K562 (cell line): ENCODE data around the gene CRYBA1. TPM values are rescaled to one million over a fixed set of nuclear protein-coding genes. Genes with fewer than 3 reads are reported as not detected.

Experiments used
- ATAC-seq: fragments of 200-7000 bp; cut with Tn5 transposase; 3 replicates; pipeline ENCODE4 v1.9.1; 2020; ENCODE audit warnings: moderate library complexity
- BruUV-seq: library from RNA; stranded (reverse); fragments of 400-500 nt; replicated peaks from 2 replicates; lab custom pipeline; 2021; lab: Mats Ljungman, UMichigan
- CTCF ChIA-PET: fragments of 300-600 bp; formaldehyde crosslinking; extraction: SDS; loops from one replicate; lab custom pipeline; 2021; ENCODE audit warnings: low intra/inter-chr PET ratio; lab: Yijun Ruan, JAX
- POLR2A ChIA-PET: fragments of 300-600, 350-650 bp; sonication (Branson Sonifier 250); formaldehyde crosslinking; extraction: SDS; loops from one replicate; lab custom pipeline; 2021; ENCODE audit warnings: antibody characterized with exemption, inconsistent platforms; lab: Yijun Ruan, JAX
- DNase-seq, 4 experiments: peaks; one replicate each; pipeline versions ENCODE4 v3.0.0 to v3.0.0-alpha.2; 2011 to 2018; ENCODE audit warnings: low spot score in 3 of 4, mixed read lengths in 3 of 4; ENCODE audit errors: extremely low read depth in 1 of 4
- FAIRE-seq: peaks from 2 replicates; lab custom pipeline; 2011; peaks lifted over from hg19 to GRCh38; lab: Jason Lieb, UNC
- H2AFZ ChIP-seq: 2 replicates; pipeline ENCODE4 v1.6.0; 2011; ENCODE audit warnings: low read depth, low read length, control low read depth, inconsistent platforms
- H3K27ac ChIP-seq: fragments of 200-600 bp; 3 replicates; pipeline ENCODE4 v1.8.0; 2011; ENCODE audit warnings: low read depth, mild to moderate bottlenecking, control low read depth, inconsistent platforms, low read length, moderate library complexity, mixed read lengths; ENCODE audit errors: extremely low read depth
- H3K27me3 ChIP-seq, 2 experiments: fragments of 300-600 bp in 1 of 2; 2 replicates in 1 of 2; 3 replicates in 1 of 2; pipeline versions ENCODE4 v1.6.0 to v1.8.0; 2011; ENCODE audit warnings: inconsistent platforms in 2 of 2, low read length in 2 of 2, mild to moderate bottlenecking in 1 of 2, mixed read lengths in 1 of 2, moderate library complexity in 1 of 2; ENCODE audit not compliant: control insufficient read depth in 2 of 2, insufficient read depth in 2 of 2
- H3K36me3 ChIP-seq: fragments of 300-600 bp; 3 replicates; pipeline ENCODE4 v1.8.0; 2011; ENCODE audit warnings: mild to moderate bottlenecking, low read length, inconsistent platforms; ENCODE audit not compliant: control insufficient read depth, insufficient read depth
- H3K4me1 ChIP-seq, 2 experiments: fragments of 200-600 bp in 1 of 2; replicated peaks in 1 of 2; 2 replicates in 1 of 2; 3 replicates in 1 of 2; pipeline versions ENCODE4 v1.5.1 to v1.8.0; 2011; ENCODE audit warnings: inconsistent platforms in 2 of 2, low read length in 2 of 2, mild to moderate bottlenecking in 1 of 2, mixed read lengths in 1 of 2, moderate library complexity in 1 of 2; ENCODE audit not compliant: control insufficient read depth in 2 of 2, insufficient read depth in 2 of 2
- H3K4me2 ChIP-seq: 2 replicates; pipeline ENCODE4 v1.6.1; 2011; ENCODE audit warnings: low read length, control low read depth, inconsistent platforms, mixed read lengths; ENCODE audit not compliant: insufficient read depth
- H3K4me3 ChIP-seq: fragments of 200-600 bp; sonication (generic), shearing (Covaris generic); 2 replicates; pipeline ENCODE4 v1.5.1; 2016; ENCODE audit warnings: control low read depth, inconsistent platforms
- H3K79me2 ChIP-seq: fragments of 200-600 bp; 3 replicates; pipeline ENCODE4 v1.8.0; 2011; ENCODE audit warnings: low read length, inconsistent platforms; ENCODE audit not compliant: control insufficient read depth, insufficient read depth
- H3K9ac ChIP-seq, 2 experiments: 2 replicates each; pipeline versions ENCODE4 v1.6.0 to v1.6.1; 2011; ENCODE audit warnings: low read depth in 2 of 2, low read length in 2 of 2, control low read depth in 1 of 2, inconsistent platforms in 1 of 2, mild to moderate bottlenecking in 1 of 2, mixed read lengths in 1 of 2; ENCODE audit not compliant: insufficient read depth in 1 of 2
- H3K9me1 ChIP-seq: one replicate; pipeline ENCODE4 v1.6.0; 2011; ENCODE audit warnings: inconsistent platforms, mild to moderate bottlenecking, low read length, moderate library complexity; ENCODE audit not compliant: control insufficient read depth, insufficient read depth
- H3K9me3 ChIP-seq: replicated peaks from 2 replicates; pipeline ENCODE4 v1.5.1; 2011; ENCODE audit warnings: low read depth, low read length, inconsistent platforms; ENCODE audit not compliant: control insufficient read depth, insufficient read depth
- H4K20me1 ChIP-seq: replicated peaks from 2 replicates; pipeline ENCODE4 v1.6.1; 2011; ENCODE audit warnings: low read length, inconsistent platforms, mixed read lengths; ENCODE audit not compliant: control insufficient read depth, insufficient read depth
- CREB3 ChIP-seq: fragments of 450-650 bp; conservative IDR thresholded peaks from 2 replicates; pipeline ENCODE4 v1.6.1; 2016; ENCODE audit warnings: missing genetic modification characterization, low read depth, mild to moderate bottlenecking, missing compliant biosample characterization, moderate library complexity
- CREB3L1 ChIP-seq: fragments of 450-650 bp; IDR thresholded peaks from 2 replicates; pipeline ENCODE4 v1.6.1; 2014; ENCODE audit warnings: low read depth, mild to moderate bottlenecking, moderate library complexity, borderline replicate concordance
- CXXC5 ChIP-seq: fragments of 250-450 bp; sonication (Bioruptor Pico); IDR thresholded peaks from 2 replicates; pipeline ENCODE4 v1.8.0; 2022; ENCODE audit warnings: inconsistent platforms, mild to moderate bottlenecking, moderate library complexity
- HMBOX1 ChIP-seq: sonication (generic); IDR thresholded peaks from 2 replicates; pipeline ENCODE4 v1.6.1; 2016
- MCM5 ChIP-seq: fragments of 450-650 bp; IDR thresholded peaks from 2 replicates; pipeline ENCODE4 v1.6.1; 2016; ENCODE audit warnings: low read depth
- NR3C1 ChIP-seq: sonication (generic); formaldehyde crosslinking; IDR thresholded peaks from 2 replicates; pipeline ENCODE4 v1.8.1; 2022; ENCODE audit warnings: missing genetic modification reagents
- ZC3H11A ChIP-seq: IDR thresholded peaks from 2 replicates; pipeline ENCODE4 v1.6.1; 2012; ENCODE audit warnings: low read depth, low read length, improper control_type of control experiment
- WGBS: fragments of 100-300 bp; shearing (Covaris generic); methylation state at CpG from one replicate; pipeline ENCODE4 v1.1.6; 2016; ENCODE audit warnings: low coverage, mixed read lengths; ENCODE audit not compliant: insufficient coverage; ENCODE audit errors: missing lambda C conversion rate; 5-methylcytosine and 5-hydroxymethylcytosine counted together
- in situ Hi-C: fragments of 300-500 bp; cut with MboI; formaldehyde crosslinking; loops from 4 replicates; pipeline ENCODE4 v1.15.0; 2018; ENCODE audit warnings: inconsistent platforms, mixed read lengths
- intact Hi-C: fragments of 100-400 bp; cut with micrococcal nuclease; formaldehyde crosslinking; loops from 2 replicates; pipeline ENCODE4 v1.14.2; 2022
- polyA plus RNA-seq, 8 experiments: library from polyadenylated mRNA; depleted of rRNA in 4 of 8; stranded (reverse) in 5 of 8; unstranded in 3 of 8; fragments of >200 nt; fragmentation: Nextera tagmentation in 2 of 8; fragmentation: Illumina TruSeq in 1 of 8; extraction: Ambion mirVana in 2 of 8; extraction: Trizol in 1 of 8; gene quantifications; 2 replicates each; pipeline versions ENCODE4 v1.2.1 to v1.2.3, GENCODE V29; 2011 to 2014; ENCODE audit warnings: inconsistent platforms in 1 of 8, missing spikeins in 1 of 8
- total RNA-seq, 7 experiments: library from RNA; depleted of rRNA in 6 of 7; stranded (reverse); fragments of >200 nt in 6 of 7; fragmentation: Illumina TruSeq in 2 of 7; extraction: Trizol in 2 of 7; gene quantifications; 2 replicates each; pipeline versions ENCODE4 v1.2.1 to v1.2.3, GENCODE V29; 2011 to 2021; ENCODE audit warnings: low replicate concordance in 1 of 7

Gene CRYBA1
- total and polyA plus RNA-seq, 9 of the 15 experiments (the other 6 are each of a cell fraction or from before 2014, with no cell fraction given), result not detected

- DNase-seq, result no peak
- ATAC-seq, result no peak
- ChIA-PET POLR2A (no interaction called here), CTCF (no interaction called here)
- Histone ChIP-seq H3K36me3 (no peaks in the 10 kb centered on the region; the same call in 2 of the 3 replicates), H3K9me1 (no peaks in the 10 kb centered on the region), H3K4me3 (no peak overlapping the region), H3K79me2 (no peaks in the 10 kb centered on the region), H3K4me2 (no peak overlapping the region), H4K20me1 (0 out of 2 replicates have a peak, but pooled peaks cover 2% of the 10 kb centered on the region), H3K4me1 (no peaks in the 10 kb centered on the region), H3K27ac (no peak overlapping the region), H3K27me3 (no peaks in the 10 kb centered on the region), H2AFZ (no peak overlapping the region), H3K9ac (no peak overlapping the region), H3K9me3 (no peaks in the 10 kb centered on the region)
- in situ Hi-C loops (no loop called here), intact Hi-C loops (loop anchor here (10.0 kb wide), 1 partner anchor 104 kb away; no protein-coding TSS in a partner anchor)
- FAIRE-seq, result no peak
- no TSS peak for BruUV-seq
- WGBS, result 46% methylated on average over 5 of the region's 5 CpGs
- TF ChIP-seq MCM5 (no peak), ZC3H11A (no peak), CREB3 (tag) (no peak), CXXC5 (CRISPR knock-in tag) (no peak), HMBOX1 (no peak), NR3C1 (CRISPR knock-in tag) (no peak), CREB3L1 (no peak)
Measured at GRCh38 chr17:29248845-29249244, 2.2 kb downstream of the CRYBA1 start.
